HG02973 (cell line): ENCODE results near the gene EXOSC3.
"Not testable (repeated sequence)": the region's sequence is repeated elsewhere in the genome, so short reads cannot be mapped to it uniquely, and the experiment has no call there.

ENCODE experiments used
- ATAC-seq: cut with Tn5 transposase; IDR thresholded peaks from one replicate; pipeline ENCODE4 v1.9.1; 2021; ENCODE audit warnings: moderate library complexity; ENCODE audit not compliant: unreplicated experiment

The EXOSC3 gene

GRCh38 chr9:37784616-37785483 lies at the start of gene EXOSC3:
EXOSC3 (minus strand) TSS chr9:37785064; CDS start chr9:37785044, 20 bp downstream.
- ATAC-seq, result peak; percentile 87

- no peak for ATAC-seq
These were observed 42.8 kb upstream of the EXOSC3 start for GRCh38 chr9:37827483-37828165.

GRCh38 chr9:37825174-37825573 lies 40.3 kb upstream of the EXOSC3 start:
- ATAC-seq, result not testable (repeated sequence)

- ATAC-seq, result no peak
These were observed 35.3 kb upstream of the EXOSC3 start for GRCh38 chr9:37820142-37820541.

- ATAC-seq, result no peak
These were observed 34.0 kb upstream of the EXOSC3 start for GRCh38 chr9:37818849-37819248.

GRCh38 chr9:37812773-37813379 lies 28.0 kb upstream of the EXOSC3 start:
- ATAC-seq, result no peak

- ATAC-seq, result no peak
These were observed 27.1 kb upstream of the EXOSC3 start for GRCh38 chr9:37811906-37812476.

- ATAC-seq, result not testable (repeated sequence)
These were observed 24.8 kb upstream of the EXOSC3 start for GRCh38 chr9:37809676-37810075.

- ATAC-seq, result no peak
These were observed 21.4 kb upstream of the EXOSC3 start for GRCh38 chr9:37806271-37806670.

- no peak for ATAC-seq
These were observed 17.3 kb upstream of the EXOSC3 start for GRCh38 chr9:37801959-37802711.

GRCh38 chr9:37801287-37801850 lies 16.5 kb upstream of the EXOSC3 start:
- peak; percentile 38 for ATAC-seq

- ATAC-seq, result peak; percentile 52
These were observed 15.9 kb upstream of the EXOSC3 start, which contains the start of gene DCAF10 for GRCh38 chr9:37800631-37801286. DCAF10 (plus strand) TSS chr9:37800797; CDS start chr9:37800867, 70 bp downstream.

GRCh38 chr9:37798677-37799076 lies 13.8 kb upstream of the EXOSC3 start:
- no peak for ATAC-seq

GRCh38 chr9:37796232-37796631 lies 11.4 kb upstream of the EXOSC3 start:
- no peak for ATAC-seq

GRCh38 chr9:37792122-37792521 lies 7.3 kb upstream of the EXOSC3 start:
- no peak for ATAC-seq

- no peak for ATAC-seq
These were observed 5.2 kb upstream of the EXOSC3 start for GRCh38 chr9:37790096-37790495.

GRCh38 chr9:37788332-37788731 lies 3.5 kb upstream of the EXOSC3 start:
- ATAC-seq, result no peak

GRCh38 chr9:37787059-37787458 lies 2.2 kb upstream of the EXOSC3 start:
- ATAC-seq, result no peak

GRCh38 chr9:37784291-37784615 lies 611 bp downstream of the EXOSC3 start:
- peak; percentile 2 for ATAC-seq

- no peak for ATAC-seq
These were observed 6.3 kb downstream of the EXOSC3 start for GRCh38 chr9:37778534-37778933.
